Measurements from ENCODE around the gene AFAP1L1.

The AFAP1L1 gene

GRCh38 chr5:149326611-149327010, 55.0 kb downstream of the AFAP1L1 start:
- H3K27ac ChIP-seq: no peak overlapping the region
- no peak overlapping the region for H3K4me3 ChIP-seq (ENCODE audit: low read depth, low read length)
- H3K36me3 ChIP-seq (replicated peaks): no peaks in the 10 kb centered on the region
- H3K27me3 ChIP-seq (replicated peaks): no peaks in the 10 kb centered on the region
- in situ Hi-C loops (cut with HindIII; ENCODE audit: low pct_ligation_motif_present, low sequenced_read_pairs): no loop called here
- TF ChIP-seq, protein P1, sequence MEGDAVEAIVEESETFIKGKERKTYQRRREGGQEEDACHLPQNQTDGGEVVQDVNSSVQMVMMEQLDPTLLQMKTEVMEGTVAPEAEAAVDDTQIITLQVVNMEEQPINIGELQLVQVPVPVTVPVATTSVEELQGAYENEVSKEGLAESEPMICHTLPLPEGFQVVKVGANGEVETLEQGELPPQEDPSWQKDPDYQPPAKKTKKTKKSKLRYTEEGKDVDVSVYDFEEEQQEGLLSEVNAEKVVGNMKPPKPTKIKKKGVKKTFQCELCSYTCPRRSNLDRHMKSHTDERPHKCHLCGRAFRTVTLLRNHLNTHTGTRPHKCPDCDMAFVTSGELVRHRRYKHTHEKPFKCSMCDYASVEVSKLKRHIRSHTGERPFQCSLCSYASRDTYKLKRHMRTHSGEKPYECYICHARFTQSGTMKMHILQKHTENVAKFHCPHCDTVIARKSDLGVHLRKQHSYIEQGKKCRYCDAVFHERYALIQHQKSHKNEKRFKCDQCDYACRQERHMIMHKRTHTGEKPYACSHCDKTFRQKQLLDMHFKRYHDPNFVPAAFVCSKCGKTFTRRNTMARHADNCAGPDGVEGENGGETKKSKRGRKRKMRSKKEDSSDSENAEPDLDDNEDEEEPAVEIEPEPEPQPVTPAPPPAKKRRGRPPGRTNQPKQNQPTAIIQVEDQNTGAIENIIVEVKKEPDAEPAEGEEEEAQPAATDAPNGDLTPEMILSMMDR (IDR thresholded peaks at IDR 0.05; ENCODE audit: low read depth, low read length, missing control alignments): no peak
- no peak for DNase-seq

GRCh38 chr5:149328177-149328576, 56.5 kb downstream of the AFAP1L1 start:
- in situ Hi-C loops (cut with HindIII; ENCODE audit: low pct_ligation_motif_present, low sequenced_read_pairs): no loop called here
- no peak for DNase-seq
- Histone ChIP-seq H3K4me3 (ENCODE audit: low read depth, low read length) (no peak overlapping the region), H3K27ac (no peak overlapping the region), H3K36me3 (replicated peaks) (no peaks in the 10 kb centered on the region), H3K27me3 (replicated peaks) (no peaks in the 10 kb centered on the region)
- TF ChIP-seq, protein P1 (IDR thresholded peaks at IDR 0.05; ENCODE audit: low read depth, low read length, missing control alignments): no peak

- H3K27me3 ChIP-seq (replicated peaks): no peaks in the 10 kb centered on the region
- H3K4me3 ChIP-seq (ENCODE audit: low read depth, low read length): no peak overlapping the region
- H3K27ac ChIP-seq: no peak overlapping the region
- TF ChIP-seq, protein P1 (IDR thresholded peaks at IDR 0.05; ENCODE audit: low read depth, low read length, missing control alignments): no peak
- in situ Hi-C loops (cut with HindIII; ENCODE audit: low pct_ligation_motif_present, low sequenced_read_pairs): no loop called here
- DNase-seq: no peak
- no peaks in the 10 kb centered on the region for H3K36me3 ChIP-seq (replicated peaks)
These were observed 62.2 kb downstream of the AFAP1L1 start for GRCh38 chr5:149333711-149334443.

DNA sequence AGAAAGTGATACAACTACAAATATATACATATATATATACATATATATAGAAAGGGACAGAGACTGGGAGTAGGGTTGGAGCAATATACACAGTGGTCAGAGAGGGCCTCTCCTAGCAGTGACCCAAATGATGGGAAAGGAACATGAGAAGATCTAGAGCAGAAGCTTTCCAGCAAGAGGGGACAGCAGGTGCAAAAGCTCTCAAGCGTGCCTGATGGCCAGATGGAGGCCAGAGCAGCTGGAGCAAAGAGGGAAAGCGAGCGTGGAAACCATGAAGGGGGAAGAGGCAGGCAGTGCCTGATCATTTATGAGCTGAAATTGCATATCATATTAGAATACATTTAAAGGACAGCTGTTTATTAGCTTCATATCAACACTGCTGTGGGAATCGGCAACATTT, 66.1 kb downstream of the AFAP1L1 start:
- Histone ChIP-seq H3K36me3 (replicated peaks) (no peaks in the 10 kb centered on the region), H3K27ac (no peak overlapping the region), H3K4me3 (ENCODE audit: low read depth, low read length) (no peak overlapping the region), H3K27me3 (replicated peaks) (no peaks in the 10 kb centered on the region)
- TF ChIP-seq, protein P1 (IDR thresholded peaks at IDR 0.05; ENCODE audit: low read depth, low read length, missing control alignments): no peak
- in situ Hi-C loops (cut with HindIII; ENCODE audit: low pct_ligation_motif_present, low sequenced_read_pairs): no loop called here
- no peak for DNase-seq

- H3K4me3 ChIP-seq (ENCODE audit: low read depth, low read length): no peak overlapping the region
- no peak for DNase-seq
- TF ChIP-seq, protein P1 (IDR thresholded peaks at IDR 0.05; ENCODE audit: low read depth, low read length, missing control alignments): no peak
- in situ Hi-C loops (cut with HindIII; ENCODE audit: low pct_ligation_motif_present, low sequenced_read_pairs): no loop called here
- H3K27me3 ChIP-seq (replicated peaks): no peaks in the 10 kb centered on the region
- no peaks in the 10 kb centered on the region for H3K36me3 ChIP-seq (replicated peaks)
- no peak overlapping the region for H3K27ac ChIP-seq
These were observed 66.7 kb downstream of the AFAP1L1 start for GRCh38 chr5:149338364-149338763.

DNA sequence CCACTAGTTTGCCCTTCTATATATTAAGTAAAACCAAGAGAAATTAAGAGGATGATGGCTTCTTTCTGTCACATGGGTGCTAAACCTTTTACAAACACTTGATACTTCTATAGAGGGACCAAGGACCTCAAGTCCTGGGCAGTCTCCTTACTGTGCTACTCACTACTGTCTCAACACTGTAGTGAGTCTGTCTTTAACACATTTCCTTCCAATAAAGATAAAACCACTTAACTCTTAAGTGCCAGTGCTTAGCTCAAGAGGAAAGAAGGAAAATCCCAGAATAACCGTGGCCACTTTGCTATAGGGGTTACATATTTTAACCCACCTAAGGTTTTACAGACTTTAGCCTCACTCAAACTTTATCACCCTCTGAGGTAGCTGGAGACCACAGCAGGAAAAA, 69.3 kb downstream of the AFAP1L1 start:
- no peak overlapping the region for H3K4me3 ChIP-seq (ENCODE audit: low read depth, low read length)
- DNase-seq: no peak

More for the DNA sequence above, 69.3 kb downstream of the AFAP1L1 start:
- no peak overlapping the region for H3K27ac ChIP-seq
- no peaks in the 10 kb centered on the region for H3K27me3 ChIP-seq (replicated peaks)
- TF ChIP-seq, protein P1 (IDR thresholded peaks at IDR 0.05; ENCODE audit: low read depth, low read length, missing control alignments): no peak
- in situ Hi-C loops (cut with HindIII; ENCODE audit: low pct_ligation_motif_present, low sequenced_read_pairs): no loop called here
- H3K36me3 ChIP-seq (replicated peaks): no peaks in the 10 kb centered on the region
